CD4-positive, CD25-positive, alpha-beta regulatory T cell (primary cell): ENCODE measurements around the gene DNAJC13. TPM values are rescaled to one million over a fixed set of nuclear protein-coding genes. Genes with fewer than 3 reads are reported as not detected.
"Not testable (repeated sequence)": the region's sequence is repeated elsewhere in the genome, so short reads cannot be mapped to it uniquely, and the experiment has no call there.

Experiments used
- ATAC-seq, 2 donors: fragments of 150-1000 bp; cut with Tn5 transposase; one replicate each; pipeline ENCODE4 v1.10.0; 2021; ENCODE audit warnings: low read depth in 2 of 2, moderate number of reproducible peaks in 2 of 2, moderate library complexity in 1 of 2
- DNase-seq, 3 donors: peaks; one replicate each; pipeline versions ENCODE4 v3.0.0 to v3.0.0-alpha.2; 2012 to 2022; ENCODE audit warnings: mixed read lengths in 1 of 3
- H3K27ac ChIP-seq: one replicate; pipeline ENCODE4 v1.7.0; 2013; ENCODE audit warnings: mild to moderate bottlenecking, low read length; ENCODE audit not compliant: insufficient read depth, poor library complexity, severe bottlenecking
- H3K27me3 ChIP-seq: one replicate; pipeline ENCODE4 v1.7.0; 2013; ENCODE audit warnings: low read length; ENCODE audit not compliant: control insufficient read depth, insufficient read depth
- H3K36me3 ChIP-seq: one replicate; pipeline ENCODE4 v1.7.0; 2013; ENCODE audit warnings: mild to moderate bottlenecking, low read length, moderate library complexity; ENCODE audit not compliant: control insufficient read depth, insufficient read depth
- H3K4me1 ChIP-seq: 2 replicates; pipeline ENCODE4 v1.7.0; 2013; ENCODE audit warnings: mild to moderate bottlenecking, low read length; ENCODE audit not compliant: insufficient read depth, control insufficient read depth, poor library complexity, severe bottlenecking
- H3K4me3 ChIP-seq: one replicate; pipeline ENCODE4 v1.7.0; 2013; ENCODE audit warnings: low read depth, mild to moderate bottlenecking, low read length, moderate library complexity
- H3K9me3 ChIP-seq, 2 experiments: 1 replicate in 1 of 2; 2 replicates in 1 of 2; pipeline ENCODE4 v1.7.0; 2013; ENCODE audit warnings: low read length in 2 of 2, mild to moderate bottlenecking in 1 of 2, moderate library complexity in 1 of 2; ENCODE audit not compliant: control insufficient read depth in 2 of 2
- H3K27ac Mint-ChIP-seq, 3 donors: one replicate each; pipeline ENCODE4 v1.8.0; 2020 to 2022; ENCODE audit warnings: mild to moderate bottlenecking in 3 of 3, mixed read lengths in 3 of 3, moderate library complexity in 2 of 3
- H3K27me3 Mint-ChIP-seq: one replicate; pipeline ENCODE4 v1.8.0; 2022; ENCODE audit warnings: mild to moderate bottlenecking, mixed read lengths
- H3K36me3 Mint-ChIP-seq: one replicate; pipeline ENCODE4 v1.8.0; 2020; ENCODE audit warnings: mixed read lengths
- H3K4me1 Mint-ChIP-seq, 4 donors: one replicate each; pipeline ENCODE4 v1.8.0; 2020 to 2022; ENCODE audit warnings: mixed read lengths in 4 of 4, mild to moderate bottlenecking in 1 of 4
- H3K4me3 Mint-ChIP-seq, 4 donors: one replicate each; pipeline ENCODE4 v1.8.0; 2020 to 2022; ENCODE audit warnings: mild to moderate bottlenecking in 4 of 4, mixed read lengths in 4 of 4, moderate library complexity in 3 of 4
- H3K9me3 Mint-ChIP-seq, 7 donors: one replicate each; pipeline ENCODE4 v1.8.0; 2020 to 2022; ENCODE audit warnings: mixed read lengths in 7 of 7, mild to moderate bottlenecking in 3 of 7, moderate library complexity in 2 of 7
- polyA plus RNA-seq, 4 donors: library from polyadenylated mRNA; unstranded; fragments of 300-500 nt; fragmentation: Illumina TruSeq; gene quantifications; one replicate each; pipeline ENCODE4 v1.2.3, GENCODE V29; 2021
- total RNA-seq: library from RNA; stranded (reverse); gene quantifications from one replicate; pipeline ENCODE4 v1.2.3, GENCODE V29; 2022

Gene DNAJC13
- total and polyA plus RNA-seq, 5 donors from 2014 or later, result 7.1 to 29.4 (median 10.6) TPM

DNA sequence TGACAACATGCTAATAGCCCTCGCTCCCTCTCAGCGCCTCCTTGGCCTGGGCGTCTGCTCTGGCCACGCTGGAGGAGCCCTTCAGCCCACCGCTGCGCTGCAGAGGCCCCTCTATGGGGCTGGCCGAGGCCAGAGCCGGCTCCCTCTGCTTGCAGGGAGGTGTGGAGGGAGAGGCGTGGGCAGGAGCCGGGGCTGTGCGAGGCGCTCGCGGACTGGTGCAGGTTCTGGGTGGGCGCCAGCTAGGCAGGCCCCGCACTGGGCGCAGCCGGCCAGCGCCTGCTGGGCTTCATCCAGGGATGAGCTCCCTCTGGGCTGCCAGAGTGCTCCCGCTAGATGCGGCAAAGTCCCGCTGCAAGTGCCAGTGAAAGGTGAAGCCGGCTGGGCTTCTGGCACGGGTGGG is 21.0 kb upstream of the DNAJC13 start:
- Mint-ChIP-seq H3K27ac (no peak overlapping the region), H3K36me3 (no peaks in the 10 kb centered on the region), H3K9me3 (peaks cover 0 to 5% (median 0%) of the 10 kb centered on the region in 7 donors), H3K4me3 (no peak overlapping the region), H3K4me1 (no peaks in the 10 kb centered on the region), H3K27me3 (peaks cover 36% of the 10 kb centered on the region)
- Histone ChIP-seq H3K4me3 (no peak overlapping the region), H3K27me3 (peaks cover 4% of the 10 kb centered on the region), H3K36me3 (no peaks in the 10 kb centered on the region), H3K4me1 (no peaks in the 10 kb centered on the region), H3K9me3 (peaks cover 0 to 1% of the 10 kb centered on the region in 2 experiments), H3K27ac (no peak overlapping the region)
- no peak for ATAC-seq
- no peak for DNase-seq

DNA sequence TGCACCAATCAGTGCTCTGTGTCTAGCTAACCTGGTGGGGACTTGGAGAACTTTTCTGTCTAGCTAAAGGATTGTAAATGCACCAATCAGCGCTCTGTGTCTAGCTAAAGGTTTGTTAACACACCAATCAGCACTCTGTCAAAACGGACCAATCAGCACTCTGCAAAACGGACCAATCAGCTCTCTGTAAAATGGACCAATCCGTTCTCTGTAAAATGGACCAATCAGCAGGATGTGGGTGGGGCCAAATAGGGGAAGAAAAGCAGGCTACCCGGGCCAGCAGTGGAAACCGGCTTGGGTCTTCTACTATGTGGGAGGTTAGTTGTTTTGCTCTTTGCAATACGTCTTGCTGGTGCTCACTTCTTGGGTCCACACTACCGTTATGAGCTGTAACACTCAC is 20.5 kb upstream of the DNAJC13 start:
- not testable (repeated sequence) for H3K36me3 Mint-ChIP-seq, H3K27me3 ChIP-seq, H3K9me3 Mint-ChIP-seq, H3K4me3 Mint-ChIP-seq, H3K4me1 Mint-ChIP-seq, H3K27ac Mint-ChIP-seq, DNase-seq, H3K27ac ChIP-seq, ATAC-seq, H3K36me3 ChIP-seq, H3K4me3 ChIP-seq, H3K4me1 ChIP-seq, H3K9me3 ChIP-seq
- peaks cover 34% of the 10 kb centered on the region for H3K27me3 Mint-ChIP-seq

DNA sequence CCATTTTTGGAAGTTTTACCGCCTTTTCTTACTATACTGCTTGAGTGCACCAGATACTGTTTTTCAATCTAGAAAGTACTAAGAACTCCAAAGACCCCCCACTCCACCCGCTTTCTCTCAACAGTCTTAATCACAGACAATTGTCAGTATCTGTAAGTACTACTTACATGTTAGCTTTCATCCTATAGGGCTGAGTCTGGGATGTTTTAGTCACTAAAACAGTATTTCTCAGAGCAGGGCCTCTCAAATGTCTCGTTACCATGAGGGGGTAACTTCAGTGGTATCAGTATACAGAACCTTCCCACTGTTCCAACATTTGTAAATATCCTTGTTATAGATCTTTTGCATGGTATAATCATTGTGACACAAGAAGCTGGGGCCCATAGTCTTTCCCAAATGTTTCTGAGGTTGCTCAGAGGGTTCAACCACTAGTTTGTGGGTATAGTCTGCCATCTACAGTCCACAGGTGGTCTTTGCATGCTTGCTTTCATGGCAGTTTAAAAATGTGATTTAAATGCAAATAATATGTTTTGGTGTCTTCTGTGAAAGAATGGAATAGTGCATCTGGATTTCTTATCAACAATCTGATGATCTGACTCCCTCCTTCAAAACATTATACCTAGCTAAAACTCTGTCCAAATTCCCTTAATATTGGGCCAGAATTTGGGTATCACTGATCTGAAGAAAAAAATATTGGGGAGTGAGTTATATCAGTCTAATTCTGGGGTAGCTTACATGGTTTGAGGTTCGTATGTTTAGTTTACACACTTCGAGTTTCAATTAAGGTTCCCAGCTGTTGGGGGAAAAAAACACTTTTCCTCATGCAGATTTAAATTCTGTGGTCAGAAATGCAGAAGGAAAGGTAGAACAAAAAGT is 18.0 kb upstream of the DNAJC13 start:
- Histone ChIP-seq H3K9me3 (peaks cover 0 to 1% of the 10 kb centered on the region in 2 experiments), H3K27me3 (peaks cover 10% of the 10 kb centered on the region), H3K4me1 (no peaks in the 10 kb centered on the region), H3K4me3 (no peak overlapping the region), H3K36me3 (no peaks in the 10 kb centered on the region), H3K27ac (no peak overlapping the region)
- H3K27ac Mint-ChIP-seq, result no peak overlapping the region
- peaks cover 33% of the 10 kb centered on the region for H3K27me3 Mint-ChIP-seq
- no peaks in the 10 kb centered on the region for H3K36me3 Mint-ChIP-seq
- ATAC-seq (no peak), DNase-seq (peak in 2 of 3 donors; percentile 16 to 43)
- no peak overlapping the region for H3K4me3 Mint-ChIP-seq
- H3K4me1 Mint-ChIP-seq, result no peaks in the 10 kb centered on the region
- peaks cover 0 to 5% (median 0%) of the 10 kb centered on the region in 7 donors for H3K9me3 Mint-ChIP-seq

DNA sequence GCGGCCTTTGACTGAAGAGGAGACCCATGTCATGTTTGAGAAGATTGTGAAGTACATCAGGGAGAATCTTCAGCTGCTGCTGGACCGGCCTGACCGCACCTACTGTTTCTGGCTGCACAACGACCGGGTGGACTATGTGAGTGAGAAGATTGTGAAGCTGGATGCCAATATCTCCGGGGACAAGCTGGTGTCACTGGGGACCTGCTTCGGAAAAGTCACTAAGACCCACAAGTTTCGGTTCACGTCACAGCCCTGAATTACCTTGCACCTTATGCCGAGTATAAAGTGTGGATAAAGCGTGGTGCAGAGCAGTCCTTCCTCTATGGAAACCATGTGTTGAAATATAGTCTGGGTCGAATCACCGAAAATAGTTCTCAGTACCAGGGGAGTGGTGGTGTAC is 16.0 kb upstream of the DNAJC13 start:
- Mint-ChIP-seq H3K9me3 (no peaks in the 10 kb centered on the region), H3K4me3 (no peak overlapping the region), H3K4me1 (no peaks in the 10 kb centered on the region), H3K36me3 (no peaks in the 10 kb centered on the region), H3K27me3 (peaks cover 37% of the 10 kb centered on the region), H3K27ac (no peak overlapping the region)
- DNase-seq (no peak), ATAC-seq (no peak)
- no peak overlapping the region for H3K27ac ChIP-seq
- H3K4me1 ChIP-seq, result no peaks in the 10 kb centered on the region
- H3K36me3 ChIP-seq, result no peaks in the 10 kb centered on the region
- H3K27me3 ChIP-seq, result peaks cover 8% of the 10 kb centered on the region
- H3K9me3 ChIP-seq, result peaks cover 0 to 1% of the 10 kb centered on the region in 2 experiments
- no peak overlapping the region for H3K4me3 ChIP-seq

DNA sequence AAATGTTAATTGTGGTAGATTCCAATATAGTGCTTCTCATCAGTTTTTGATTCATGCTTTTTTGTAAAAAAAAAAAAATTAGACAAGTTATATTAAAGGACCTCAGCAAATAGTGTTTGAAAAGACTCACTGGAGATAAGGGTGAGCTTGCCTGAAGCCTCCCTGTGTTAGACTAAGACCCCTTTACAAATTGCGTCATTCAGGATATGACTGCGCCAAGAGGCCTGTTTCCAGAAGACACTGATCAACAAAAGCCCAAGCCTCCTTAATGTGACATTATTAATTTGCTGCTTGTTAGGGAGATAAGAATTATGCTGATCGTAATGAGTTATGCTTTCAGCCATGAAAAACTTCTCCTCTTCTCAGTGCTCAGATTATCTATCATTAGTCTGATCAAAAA is 13.0 kb upstream of the DNAJC13 start:
- peaks cover 15% of the 10 kb centered on the region for H3K27me3 ChIP-seq
- DNase-seq (no peak), ATAC-seq (no peak)
- Mint-ChIP-seq H3K4me1 (no peaks in the 10 kb centered on the region), H3K27ac (no peak overlapping the region), H3K36me3 (no peaks in the 10 kb centered on the region), H3K9me3 (no peaks in the 10 kb centered on the region), H3K4me3 (no peak overlapping the region), H3K27me3 (peaks cover 37% of the 10 kb centered on the region)
- no peaks in the 10 kb centered on the region for H3K9me3 ChIP-seq
- H3K36me3 ChIP-seq, result no peaks in the 10 kb centered on the region
- H3K4me1 ChIP-seq, result no peaks in the 10 kb centered on the region
- no peak overlapping the region for H3K27ac ChIP-seq
- no peak overlapping the region for H3K4me3 ChIP-seq

DNA sequence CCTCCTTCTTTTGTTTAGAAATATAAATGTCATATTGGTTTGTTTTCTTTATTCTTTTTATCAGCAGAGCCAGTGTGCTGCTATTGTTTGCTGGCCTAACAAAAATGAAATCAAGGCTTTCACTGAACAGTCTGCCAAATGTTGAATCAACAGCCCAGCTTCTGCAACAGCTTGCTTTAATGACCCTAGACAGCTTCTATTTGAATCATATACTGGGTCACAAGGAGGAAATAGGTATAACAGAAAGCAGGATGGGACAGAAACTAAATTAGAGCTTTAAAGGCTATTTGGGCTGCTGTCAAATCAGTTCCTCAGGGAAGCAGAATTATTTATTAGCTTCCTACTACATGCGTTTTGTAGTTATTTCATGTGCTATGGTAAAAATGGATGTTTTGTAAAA is 12.1 kb upstream of the DNAJC13 start:
- H3K4me1 Mint-ChIP-seq, result no peaks in the 10 kb centered on the region
- no peaks in the 10 kb centered on the region for H3K9me3 ChIP-seq
- H3K4me1 ChIP-seq, result no peaks in the 10 kb centered on the region
- H3K27ac Mint-ChIP-seq, result no peak overlapping the region
- H3K27me3 Mint-ChIP-seq, result peaks cover 35% of the 10 kb centered on the region
- H3K36me3 ChIP-seq, result no peaks in the 10 kb centered on the region
- ATAC-seq (no peak), DNase-seq (no peak)
- no peak overlapping the region for H3K4me3 Mint-ChIP-seq
- peaks cover 13% of the 10 kb centered on the region for H3K27me3 ChIP-seq
- H3K4me3 ChIP-seq, result no peak overlapping the region
- H3K36me3 Mint-ChIP-seq, result no peaks in the 10 kb centered on the region
- no peaks in the 10 kb centered on the region for H3K9me3 Mint-ChIP-seq
- no peak overlapping the region for H3K27ac ChIP-seq

DNA sequence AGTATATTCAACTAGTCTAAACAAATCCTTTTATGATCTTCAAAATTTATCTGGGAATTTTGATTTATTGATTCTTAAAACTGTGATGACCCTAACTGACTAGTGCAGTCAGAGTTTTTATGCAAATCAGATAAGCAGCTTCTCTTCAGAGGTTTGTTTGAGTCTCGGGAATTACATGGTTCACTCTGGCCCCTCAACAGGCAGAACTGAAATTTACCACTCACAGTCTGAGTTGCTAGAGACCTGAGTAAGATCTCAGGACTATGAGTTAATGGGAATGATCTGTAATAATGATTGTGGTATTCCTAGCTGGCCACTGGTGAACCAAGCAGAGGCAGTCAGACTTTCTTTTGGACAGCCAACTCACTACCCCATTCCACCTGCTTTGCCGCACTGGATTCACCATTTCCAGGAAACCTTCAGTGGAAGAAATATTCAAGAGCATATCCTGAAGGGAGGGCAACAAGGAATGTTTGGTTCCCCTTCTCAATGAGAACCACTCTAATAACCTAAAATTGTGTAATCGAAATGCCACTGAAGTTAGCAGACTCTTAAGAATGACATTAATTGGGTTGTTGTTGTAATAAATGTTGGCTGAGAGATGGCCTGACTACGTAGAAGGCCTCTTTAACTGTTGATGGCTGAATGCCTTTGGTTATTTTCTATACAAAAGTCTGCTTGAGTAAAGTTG is 11.5 kb upstream of the DNAJC13 start:
- H3K27ac ChIP-seq, result no peak overlapping the region
- H3K27me3 ChIP-seq, result peaks cover 13% of the 10 kb centered on the region
- DNase-seq (no peak), ATAC-seq (no peak)
- no peaks in the 10 kb centered on the region for H3K36me3 ChIP-seq
- no peak overlapping the region for H3K4me3 Mint-ChIP-seq
- H3K4me1 ChIP-seq, result no peaks in the 10 kb centered on the region
- H3K4me3 ChIP-seq, result no peak overlapping the region
- H3K27ac Mint-ChIP-seq, result no peak overlapping the region
- peaks cover 35% of the 10 kb centered on the region for H3K27me3 Mint-ChIP-seq
- no peaks in the 10 kb centered on the region for H3K9me3 Mint-ChIP-seq
- no peaks in the 10 kb centered on the region for H3K4me1 Mint-ChIP-seq
- H3K9me3 ChIP-seq, result no peaks in the 10 kb centered on the region
- no peaks in the 10 kb centered on the region for H3K36me3 Mint-ChIP-seq
